Measurements from ENCODE around the gene TEPSIN.
"Not testable (repeated sequence)": the region's sequence is repeated elsewhere in the genome, so short reads cannot be mapped to it uniquely, and the experiment has no call there.

Gene TEPSIN

GRCh38 chr17:81235822-81236740 lies 2.8 kb downstream of the TEPSIN start:
- DNase-seq (ENCODE audit: low spot score), result no peak

GRCh38 chr17:81234940-81235821 lies 3.7 kb downstream of the TEPSIN start:
- DNase-seq (ENCODE audit: low spot score), result no peak

- DNase-seq (ENCODE audit: low spot score), result no peak
Measured at GRCh38 chr17:81234506-81234855, 4.4 kb downstream of the TEPSIN start.

- DNase-seq (ENCODE audit: low spot score), result no peak
Measured at GRCh38 chr17:81233811-81234505, 4.9 kb downstream of the TEPSIN start.

- no peak for DNase-seq (ENCODE audit: low spot score)
Measured at GRCh38 chr17:81233316-81233715, 5.5 kb downstream of the TEPSIN start.

GRCh38 chr17:81232616-81233241 lies 6.1 kb downstream of the TEPSIN start:
- DNase-seq (ENCODE audit: low spot score), result no peak

GRCh38 chr17:81231766-81232581 lies 6.9 kb downstream of the TEPSIN start:
- DNase-seq (ENCODE audit: low spot score), result no peak

- DNase-seq (ENCODE audit: low spot score), result no peak
Measured at GRCh38 chr17:81231121-81231645, 7.7 kb downstream of the TEPSIN start.

- DNase-seq (ENCODE audit: low spot score), result no peak
Measured at GRCh38 chr17:81230043-81230820, 8.6 kb downstream of the TEPSIN start.

GRCh38 chr17:81229666-81229920 lies 9.3 kb downstream of the TEPSIN start:
- no peak for DNase-seq (ENCODE audit: low spot score)

- no peak for DNase-seq (ENCODE audit: low spot score)
Measured at GRCh38 chr17:81228834-81229665, 9.8 kb downstream of the TEPSIN start.

- no peak for DNase-seq (ENCODE audit: low spot score)
Measured at GRCh38 chr17:81228420-81228819, 10.4 kb downstream of the TEPSIN start.

GRCh38 chr17:81227630-81228029 lies 11.2 kb downstream of the TEPSIN start:
- DNase-seq (ENCODE audit: low spot score), result not testable (repeated sequence)

GRCh38 chr17:81223762-81224130 lies 15.1 kb downstream of the TEPSIN start:
- DNase-seq (ENCODE audit: low spot score), result no peak

GRCh38 chr17:81222906-81223761 lies 15.7 kb downstream of the TEPSIN start, which contains the start of gene CEP131:
TSS of gene CEP131 (minus strand) at chr17:81222965. CDS start at chr17:81220056, 2,909 bp downstream.
- peak; percentile 96 for DNase-seq (ENCODE audit: low spot score)

GRCh38 chr17:81222620-81222905 lies 16.3 kb downstream of the TEPSIN start:
- DNase-seq (ENCODE audit: low spot score), result no peak

GRCh38 chr17:81221842-81222619 lies 16.8 kb downstream of the TEPSIN start:
- DNase-seq (ENCODE audit: low spot score), result no peak

- DNase-seq (ENCODE audit: low spot score), result no peak
Measured at GRCh38 chr17:81221371-81221841, 17.4 kb downstream of the TEPSIN start.
